ENCODE measurements around the gene HOXA9.
A peak's percentile ranks its signal among the peaks of the same experiment; 100 is the strongest.

HOXA9 gene

DNA sequence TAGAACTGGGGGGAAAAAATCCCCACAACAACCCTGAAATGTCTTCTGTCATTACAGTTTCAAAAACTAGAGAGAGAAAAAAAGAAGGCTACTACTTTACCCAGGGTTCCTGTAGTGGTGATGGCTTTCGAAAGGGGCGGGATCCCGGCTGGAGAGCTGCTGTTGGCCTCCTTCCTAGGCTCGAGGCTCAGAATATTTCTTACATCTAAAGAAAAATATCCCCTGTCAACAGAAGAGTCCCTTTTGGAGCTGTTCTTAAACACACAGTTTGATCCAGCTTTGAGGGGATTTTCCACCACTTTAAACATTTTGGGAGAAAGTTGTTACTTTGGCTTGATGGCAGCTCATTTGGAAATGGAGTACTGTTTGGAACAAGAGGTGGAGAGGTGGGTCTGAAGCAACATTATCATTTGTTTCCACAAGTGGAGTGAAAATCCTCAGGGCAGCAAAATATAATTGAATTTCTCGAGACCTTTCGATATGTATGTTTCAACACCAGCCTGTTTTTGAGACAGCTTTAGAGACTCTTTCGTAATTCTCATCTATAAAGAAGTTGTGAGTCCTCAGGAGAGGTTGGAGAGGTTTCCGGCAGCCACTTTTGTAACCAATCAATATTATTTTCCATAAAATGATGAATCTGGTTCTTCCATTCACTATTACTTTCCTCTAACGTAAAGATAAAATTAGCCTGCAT, 29.5 kb upstream of the HOXA9 start:
- H3K27me3 Mint-ChIP-seq (ENCODE audit: low read depth) = peaks cover 83% of the 10 kb centered on the region
- no peak overlapping the region for H3K4me3 Mint-ChIP-seq
- H3K9me3 Mint-ChIP-seq = no peaks in the 10 kb centered on the region
- H3K4me1 Mint-ChIP-seq (ENCODE audit: low read depth) = peaks cover 5% of the 10 kb centered on the region
- H3K27ac Mint-ChIP-seq = no peak overlapping the region
- peaks cover 6% of the 10 kb centered on the region for H3K36me3 Mint-ChIP-seq (ENCODE audit: low read depth)

DNA sequence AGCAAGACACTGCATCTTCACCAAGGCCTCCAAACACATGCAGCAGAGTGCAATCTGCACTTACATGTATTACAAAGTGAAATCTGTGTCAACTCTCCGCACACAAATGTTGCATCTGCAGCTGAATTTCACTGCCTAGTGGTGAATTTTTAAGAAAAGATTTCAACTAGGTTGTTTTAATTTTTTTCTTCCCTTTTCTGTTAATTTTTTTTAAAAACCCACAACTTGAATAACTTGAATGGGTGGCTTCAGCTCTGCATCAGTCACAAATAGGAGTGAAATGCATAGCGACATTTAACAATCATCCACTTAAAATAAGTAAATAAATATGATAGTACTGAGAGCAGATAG, 28.6 kb upstream of the HOXA9 start:
- H3K27ac Mint-ChIP-seq = no peak overlapping the region
- no peaks in the 10 kb centered on the region for H3K9me3 Mint-ChIP-seq
- H3K4me1 Mint-ChIP-seq (ENCODE audit: low read depth) = peaks cover 8% of the 10 kb centered on the region
- H3K36me3 Mint-ChIP-seq (ENCODE audit: low read depth) = peaks cover 6% of the 10 kb centered on the region
- H3K4me3 Mint-ChIP-seq = no peak overlapping the region
- H3K27me3 Mint-ChIP-seq (ENCODE audit: low read depth) = peaks cover 89% of the 10 kb centered on the region

DNA sequence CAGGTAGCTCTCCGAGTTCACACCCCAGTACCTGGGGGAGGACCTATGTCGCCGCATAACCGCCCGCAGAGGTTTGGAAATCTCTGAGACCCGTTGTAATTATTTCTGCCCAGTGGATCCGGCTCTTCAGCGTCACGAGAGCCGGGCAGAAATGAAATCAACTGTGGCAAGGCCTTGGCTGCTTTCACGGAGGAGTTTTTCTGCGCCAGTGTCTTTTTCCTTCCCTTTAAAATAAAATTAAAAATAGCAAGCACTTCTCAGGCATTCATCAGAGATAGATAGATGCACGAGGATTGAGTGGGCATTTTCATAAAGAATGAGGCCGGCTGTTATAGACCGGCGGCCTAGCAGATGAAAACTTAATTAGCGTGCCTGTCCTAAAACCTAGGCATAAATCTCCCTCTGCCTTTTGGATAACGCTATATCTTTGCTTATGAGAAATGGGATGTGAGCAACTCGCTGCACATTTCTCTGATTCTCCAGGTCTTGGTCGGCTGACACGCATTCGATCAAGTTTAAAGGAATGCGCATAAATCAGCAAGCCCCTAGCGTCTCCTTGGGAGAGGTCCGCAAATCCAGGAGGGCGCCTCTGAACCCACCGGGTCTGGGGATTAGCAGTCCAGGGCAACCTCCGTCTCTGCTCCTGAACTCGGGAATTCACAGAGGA, 28.1 kb upstream of the HOXA9 start:
- peaks cover 89% of the 10 kb centered on the region for H3K27me3 Mint-ChIP-seq (ENCODE audit: low read depth)
- H3K27ac Mint-ChIP-seq = no peak overlapping the region
- H3K4me1 Mint-ChIP-seq (ENCODE audit: low read depth) = peaks cover 11% of the 10 kb centered on the region
- H3K9me3 Mint-ChIP-seq = no peaks in the 10 kb centered on the region
- peaks cover 6% of the 10 kb centered on the region for H3K36me3 Mint-ChIP-seq (ENCODE audit: low read depth)
- H3K4me3 Mint-ChIP-seq = no peak overlapping the region

DNA sequence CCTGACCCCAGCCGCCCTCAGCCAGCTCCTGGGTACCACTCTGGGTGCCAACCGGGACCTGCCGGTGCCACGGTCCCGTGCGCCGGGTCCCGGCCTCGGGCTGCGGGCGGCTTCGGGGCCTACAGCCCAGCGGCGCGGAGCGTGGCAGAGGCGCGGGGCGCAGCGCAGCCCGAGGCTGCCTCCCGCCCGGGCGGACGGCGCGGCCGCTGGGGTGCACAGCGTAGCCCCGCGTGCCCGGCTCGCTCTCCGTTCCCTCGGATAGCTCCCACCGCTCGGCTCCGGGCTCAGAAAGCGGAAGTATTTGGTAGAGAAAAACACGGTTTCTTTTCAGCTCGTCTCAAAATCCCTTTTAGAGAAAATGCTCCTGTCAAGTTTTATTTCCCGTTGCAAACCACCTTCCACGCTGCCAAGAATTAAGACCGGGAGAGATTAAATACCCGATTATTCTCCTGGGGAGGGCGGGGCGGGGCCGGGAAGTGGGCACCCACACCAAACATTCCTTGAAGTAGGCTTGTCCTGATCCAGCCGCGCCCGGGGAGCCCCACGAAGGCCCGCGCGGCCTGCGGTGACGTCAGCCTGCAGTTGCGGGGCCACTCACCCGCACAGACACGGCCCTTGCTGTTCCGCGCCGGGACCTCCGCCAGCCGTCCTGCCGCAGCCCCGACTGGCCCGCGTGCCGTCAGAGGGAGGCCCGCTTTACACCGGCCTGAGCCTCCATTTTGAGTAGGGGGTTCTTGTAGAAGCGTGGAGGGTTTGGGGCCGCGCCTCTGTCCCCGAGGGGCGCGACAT, 27.4 kb upstream of the HOXA9 start:
- Mint-ChIP-seq H3K4me1 (ENCODE audit: low read depth) (peaks cover 10% of the 10 kb centered on the region), H3K36me3 (ENCODE audit: low read depth) (peaks cover 6% of the 10 kb centered on the region), H3K27ac (no peak overlapping the region), H3K27me3 (ENCODE audit: low read depth) (peaks cover 89% of the 10 kb centered on the region), H3K9me3 (no peaks in the 10 kb centered on the region), H3K4me3 (no peak overlapping the region)

DNA sequence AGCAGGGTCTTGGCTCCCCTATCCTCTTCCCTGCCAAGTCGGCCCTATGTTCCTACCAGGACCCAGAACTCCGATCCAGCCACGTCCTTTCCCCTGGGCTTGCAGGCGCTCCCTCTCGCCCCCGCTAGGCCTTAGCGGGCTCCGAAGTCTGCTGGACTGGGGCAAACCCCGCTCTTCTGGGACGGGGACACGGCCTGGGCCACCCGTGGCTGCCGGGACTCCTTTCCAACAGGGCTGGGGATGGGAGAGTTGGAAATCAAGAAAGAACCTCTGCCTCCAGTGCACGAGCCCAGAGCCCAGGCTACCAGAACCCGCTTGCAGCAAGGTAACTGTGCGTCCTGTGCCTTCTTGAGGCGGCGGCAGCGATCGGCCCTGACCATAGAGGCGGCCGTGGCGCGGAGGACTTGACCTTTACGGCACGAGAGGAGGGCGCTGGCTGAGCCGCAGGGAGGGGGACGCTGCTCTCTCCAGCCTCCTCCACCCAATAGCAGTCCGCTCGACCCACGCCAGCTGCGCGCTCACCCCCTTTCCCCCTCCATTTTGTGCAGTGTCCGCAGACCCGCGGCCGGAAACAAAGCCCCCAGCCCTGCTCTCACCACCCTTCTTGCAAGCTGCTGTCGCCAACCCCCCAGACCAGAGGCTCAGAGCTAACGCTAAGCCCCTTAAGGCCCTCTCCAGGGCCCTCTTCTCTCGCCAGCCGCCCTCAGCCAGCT, 26.7 kb upstream of the HOXA9 start:
- H3K4me3 Mint-ChIP-seq = no peak overlapping the region
- peaks cover 10% of the 10 kb centered on the region for H3K4me1 Mint-ChIP-seq (ENCODE audit: low read depth)
- H3K27me3 Mint-ChIP-seq (ENCODE audit: low read depth) = peaks cover 89% of the 10 kb centered on the region
- H3K36me3 Mint-ChIP-seq (ENCODE audit: low read depth) = peaks cover 6% of the 10 kb centered on the region
- no peaks in the 10 kb centered on the region for H3K9me3 Mint-ChIP-seq
- H3K27ac Mint-ChIP-seq = no peak overlapping the region

DNA sequence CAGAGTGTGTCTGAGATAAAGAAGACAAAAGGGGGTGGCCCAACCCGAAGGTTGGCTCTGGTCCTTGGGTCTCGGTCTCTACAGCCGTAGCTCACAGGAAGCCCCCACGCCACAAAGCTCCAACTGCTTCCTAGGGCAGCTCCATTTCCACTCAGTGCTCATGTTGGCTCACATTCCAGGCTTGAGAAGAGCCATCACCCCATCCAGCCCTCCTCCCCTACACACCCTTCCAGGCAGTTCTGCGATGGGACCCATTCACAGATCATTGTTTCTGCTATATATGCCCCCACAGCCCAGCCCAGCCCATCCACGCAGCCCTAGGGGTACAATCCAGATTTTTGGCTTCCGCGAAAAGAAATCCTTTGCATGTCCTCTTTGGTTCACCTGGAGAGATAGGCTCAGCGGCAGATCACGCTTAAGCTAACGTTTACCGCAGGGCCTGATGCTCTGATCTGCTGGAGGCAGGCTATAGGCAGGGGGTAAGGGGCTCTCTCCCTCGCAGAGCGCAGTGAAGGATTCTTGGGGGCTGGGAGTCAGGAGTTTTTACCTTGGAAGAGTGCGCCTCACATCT, 25.9 kb upstream of the HOXA9 start:
- Mint-ChIP-seq H3K27me3 (ENCODE audit: low read depth) (peaks cover 89% of the 10 kb centered on the region), H3K27ac (no peak overlapping the region), H3K4me3 (no peak overlapping the region), H3K9me3 (no peaks in the 10 kb centered on the region), H3K4me1 (ENCODE audit: low read depth) (peaks cover 13% of the 10 kb centered on the region), H3K36me3 (ENCODE audit: low read depth) (peaks cover 6% of the 10 kb centered on the region)

DNA sequence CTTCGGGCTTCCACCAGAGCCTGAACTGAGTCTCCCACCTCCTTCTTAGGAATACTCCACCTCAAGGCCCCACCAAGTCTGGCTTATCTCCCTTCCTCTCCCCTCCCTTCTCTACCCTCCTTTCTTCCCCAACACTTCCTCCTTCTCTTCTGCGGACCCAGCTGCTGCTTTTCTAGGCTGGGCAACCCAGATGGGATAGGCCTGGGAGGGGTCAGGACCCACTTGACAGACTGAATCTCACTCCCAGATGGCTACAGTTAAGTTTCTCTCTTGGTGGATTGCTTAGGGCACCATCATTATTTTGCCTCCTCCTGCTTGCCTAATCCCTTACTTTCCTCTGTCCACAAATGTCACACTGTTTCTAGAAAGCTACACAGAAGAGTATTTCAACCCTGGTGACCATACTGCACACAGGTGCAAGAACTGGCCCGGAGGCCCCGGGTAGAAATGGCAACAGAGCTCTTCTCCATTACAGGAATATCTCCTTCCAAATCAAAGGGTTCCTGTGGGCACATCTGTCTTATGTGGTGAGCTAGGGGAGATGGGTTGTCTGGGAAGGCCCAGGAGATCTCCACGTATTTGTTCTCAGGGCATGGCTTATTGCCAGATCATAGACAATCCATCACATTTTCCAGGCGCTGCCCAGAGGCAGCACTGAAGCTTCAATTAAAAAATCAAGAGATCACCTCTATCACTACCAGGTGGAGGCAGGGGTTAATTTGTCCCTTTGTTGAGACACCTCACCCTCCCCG, 24.8 kb upstream of the HOXA9 start:
- Mint-ChIP-seq H3K27me3 (ENCODE audit: low read depth) (peaks cover 92% of the 10 kb centered on the region), H3K9me3 (no peaks in the 10 kb centered on the region), H3K27ac (peak overlapping the region; percentile 33), H3K4me3 (peak overlapping the region; percentile 25), H3K4me1 (ENCODE audit: low read depth) (peaks cover 19% of the 10 kb centered on the region), H3K36me3 (ENCODE audit: low read depth) (peaks cover 6% of the 10 kb centered on the region)

DNA sequence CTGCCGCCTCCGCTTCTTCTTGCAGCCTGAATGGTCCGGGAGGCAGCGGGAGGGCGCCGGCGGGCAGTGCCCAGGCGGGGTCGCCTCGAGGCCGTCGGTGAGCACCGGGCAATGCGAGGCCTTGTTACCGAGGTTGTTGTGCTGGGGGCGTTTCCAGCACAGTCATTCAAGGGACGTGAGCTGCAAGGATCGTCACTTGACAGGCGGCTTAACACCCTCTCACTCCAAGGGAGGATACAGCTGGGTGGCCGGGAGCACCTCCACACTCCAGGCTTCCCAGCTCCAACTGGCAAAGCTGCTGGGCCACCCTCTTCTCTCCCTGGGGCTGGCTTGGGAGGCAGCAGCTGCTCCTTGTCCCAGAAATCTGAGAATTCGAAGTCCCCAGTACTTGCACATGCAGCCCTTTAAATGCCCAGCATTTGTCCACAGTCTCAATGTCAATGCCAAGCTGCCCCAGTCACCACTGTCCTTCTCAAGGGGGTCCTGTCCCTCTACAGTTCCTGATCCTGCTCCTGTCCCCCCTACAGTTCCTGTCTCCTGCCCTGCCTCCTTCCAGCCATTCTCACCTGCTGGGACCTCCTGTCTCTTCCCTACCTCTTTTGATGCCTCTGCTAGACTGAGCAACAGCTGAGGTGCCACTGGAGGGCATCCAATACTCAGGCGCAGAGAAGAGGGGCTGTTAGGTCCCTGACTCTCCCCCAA, 24.1 kb upstream of the HOXA9 start:
- Mint-ChIP-seq H3K9me3 (no peaks in the 10 kb centered on the region), H3K4me3 (no peak overlapping the region), H3K4me1 (ENCODE audit: low read depth) (peaks cover 23% of the 10 kb centered on the region), H3K36me3 (ENCODE audit: low read depth) (peaks cover 10% of the 10 kb centered on the region), H3K27me3 (ENCODE audit: low read depth) (peaks cover 92% of the 10 kb centered on the region), H3K27ac (peak overlapping the region; percentile 33)

DNA sequence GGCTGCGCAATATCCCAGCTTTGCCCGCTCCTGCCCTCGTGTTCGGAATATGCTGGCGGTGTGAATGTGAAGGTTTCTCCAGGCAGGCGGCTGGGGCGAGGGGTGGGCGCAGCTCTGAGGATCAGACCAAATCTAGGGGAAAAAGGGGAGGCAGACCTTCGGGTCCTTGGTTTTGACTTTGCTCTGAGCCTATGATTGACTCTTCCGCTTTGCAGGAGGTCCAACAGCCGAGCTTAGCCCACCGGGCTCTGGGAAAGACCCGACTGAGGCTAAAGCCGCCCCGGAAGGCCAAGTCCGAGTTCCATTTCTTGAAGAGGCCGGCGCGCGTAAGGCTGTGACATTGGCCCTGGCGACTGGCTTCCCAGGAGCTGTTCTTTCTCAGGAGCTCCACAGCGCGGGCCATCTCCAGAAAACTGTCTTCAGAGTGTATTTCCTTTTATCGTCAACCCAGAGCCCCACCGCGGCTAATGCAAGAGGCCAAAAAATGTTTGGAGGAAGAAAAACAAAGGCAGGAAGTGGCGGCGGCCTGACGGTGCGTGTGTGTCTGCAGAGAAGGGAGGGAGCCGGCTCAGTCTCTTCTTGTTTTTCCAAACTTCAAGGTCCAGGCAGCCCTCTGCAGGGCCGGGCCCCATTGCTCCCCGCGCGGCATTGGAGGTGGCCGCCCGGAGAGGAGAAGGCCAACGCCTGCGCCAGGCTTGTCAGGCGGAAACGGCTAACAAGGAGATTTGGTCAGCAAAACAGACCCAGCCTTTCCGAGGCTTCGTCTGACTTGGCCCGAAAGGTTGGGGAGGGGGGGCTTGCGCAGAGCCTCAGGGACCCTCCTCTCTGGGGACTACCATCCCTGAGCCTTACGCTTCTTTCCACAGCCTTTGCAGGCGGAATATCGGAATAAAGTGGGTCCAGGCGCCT, 23.3 kb upstream of the HOXA9 start:
- peak overlapping the region; percentile 42 for H3K4me3 Mint-ChIP-seq
- H3K27ac Mint-ChIP-seq = peak overlapping the region; percentile 36
- peaks cover 88% of the 10 kb centered on the region for H3K27me3 Mint-ChIP-seq (ENCODE audit: low read depth)
- peaks cover 23% of the 10 kb centered on the region for H3K4me1 Mint-ChIP-seq (ENCODE audit: low read depth)
- no peaks in the 10 kb centered on the region for H3K9me3 Mint-ChIP-seq
- H3K36me3 Mint-ChIP-seq (ENCODE audit: low read depth) = peaks cover 10% of the 10 kb centered on the region

DNA sequence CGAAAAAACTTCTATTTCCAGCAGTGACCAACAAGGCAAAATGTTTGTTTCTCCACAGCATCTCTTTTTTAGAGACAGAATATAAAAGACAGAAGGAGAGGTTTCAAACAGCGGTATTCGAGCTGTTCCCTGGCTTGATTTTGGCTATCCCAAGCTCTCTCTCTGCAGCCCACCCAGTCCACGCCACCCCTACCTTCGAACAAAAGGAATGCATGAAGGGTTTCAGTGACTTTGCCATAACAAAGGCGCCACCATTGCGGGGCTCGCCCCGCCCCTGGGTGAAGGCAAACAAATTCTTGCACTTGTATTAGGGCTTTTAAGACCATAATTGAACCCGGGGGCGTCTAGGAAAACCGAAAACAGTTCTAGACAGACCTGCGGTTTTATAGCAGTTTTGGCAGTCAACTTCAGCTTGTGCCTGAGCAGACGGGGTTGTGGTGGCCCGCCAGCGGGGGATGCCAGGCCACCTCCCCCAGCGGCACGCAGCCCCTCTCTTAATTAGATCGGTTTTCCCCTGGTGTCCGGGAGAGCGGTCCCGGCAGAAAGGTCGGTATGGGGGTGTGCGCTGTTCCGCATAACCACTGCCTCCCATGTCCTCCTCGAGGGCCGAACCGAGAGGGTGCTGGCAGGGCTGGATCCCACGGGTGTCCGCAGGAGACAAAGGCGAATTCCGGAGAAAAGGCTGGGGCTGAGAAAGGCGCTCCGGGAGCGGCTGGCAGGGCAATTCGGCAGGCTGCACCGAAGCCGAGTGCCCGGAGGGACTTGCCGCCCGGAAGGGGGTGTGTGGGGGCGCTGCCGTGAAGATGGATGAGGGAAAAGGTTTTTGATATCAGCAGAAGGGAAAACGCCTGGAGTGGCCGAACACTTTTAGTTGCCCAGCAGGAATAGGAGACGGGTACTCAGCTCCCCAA, 22.4 kb upstream of the HOXA9 start:
- Mint-ChIP-seq H3K27ac (peak overlapping the region; percentile 41), H3K4me3 (peak overlapping the region; percentile 42), H3K4me1 (ENCODE audit: low read depth) (peaks cover 22% of the 10 kb centered on the region), H3K36me3 (ENCODE audit: low read depth) (peaks cover 10% of the 10 kb centered on the region), H3K9me3 (no peaks in the 10 kb centered on the region), H3K27me3 (ENCODE audit: low read depth) (peaks cover 88% of the 10 kb centered on the region)

DNA sequence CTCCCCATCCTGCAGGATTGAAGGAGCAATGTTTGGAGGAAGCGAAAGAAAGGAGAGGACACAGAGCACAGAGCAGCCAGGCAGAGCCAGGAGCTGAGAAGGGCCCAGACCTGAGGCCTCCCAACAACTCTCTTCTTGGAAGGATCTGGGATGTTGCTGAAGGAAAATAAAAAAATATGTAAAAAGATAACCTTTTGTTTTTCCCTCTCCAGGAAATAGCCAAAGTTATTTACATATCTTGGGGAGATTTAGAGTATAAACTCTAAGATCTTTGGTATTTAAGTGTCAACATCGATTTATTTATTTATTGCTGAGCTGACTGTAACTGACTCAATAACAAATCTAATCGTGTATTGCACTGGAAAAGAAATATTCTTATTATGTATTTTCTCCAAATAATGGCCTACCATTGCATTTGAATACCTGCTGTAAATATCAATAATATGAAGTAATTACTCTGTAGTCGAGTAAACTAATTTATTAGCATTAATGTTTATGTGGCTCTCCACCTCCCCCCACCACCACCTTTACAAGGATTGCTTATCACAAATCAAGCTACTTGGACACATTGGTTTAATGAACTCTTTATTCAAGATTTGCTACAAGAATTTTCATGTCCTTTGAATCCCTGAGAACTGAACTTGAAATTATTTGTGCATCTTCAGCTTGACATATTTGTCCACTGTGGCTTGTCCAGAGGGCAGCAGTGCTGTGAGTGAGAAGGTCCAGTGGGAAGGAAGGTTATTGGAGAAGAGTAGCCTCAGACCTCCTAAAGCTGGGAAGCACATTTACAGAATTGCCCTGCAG, 21.5 kb upstream of the HOXA9 start:
- H3K27ac Mint-ChIP-seq = no peak overlapping the region
- no peaks in the 10 kb centered on the region for H3K9me3 Mint-ChIP-seq
- no peak overlapping the region for H3K4me3 Mint-ChIP-seq

More for the DNA sequence above, 21.5 kb upstream of the HOXA9 start:
- Mint-ChIP-seq H3K27me3 (ENCODE audit: low read depth) (peaks cover 91% of the 10 kb centered on the region), H3K36me3 (ENCODE audit: low read depth) (peaks cover 10% of the 10 kb centered on the region), H3K4me1 (ENCODE audit: low read depth) (peaks cover 21% of the 10 kb centered on the region)
